Adrenal gland (tissue), 12 donors: ENCODE measurements around the gene KLF15. TPM values are rescaled to one million over a fixed set of nuclear protein-coding genes. Genes with fewer than 3 reads are reported as not detected.
A peak's percentile ranks its signal among the peaks of the same experiment; 100 is the strongest.

Experiments used
- DNase-seq, 7 donors: peaks; one replicate each; pipeline ENCODE4 v3.0.0-alpha.2; 2019 to 2020
- H3K27ac ChIP-seq, 5 donors: fragments of 200-600 bp; sonication (generic) in 4 of 5; 1 replicate in 3 of 5; 2 replicates in 2 of 5; pipeline versions ENCODE4 v1.5.1 to v1.8.0; 2016 to 2020; ENCODE audit warnings: mild to moderate bottlenecking in 1 of 5
- H3K27me3 ChIP-seq: fragments of 200-600 bp; 2 replicates; pipeline ENCODE4 v1.8.0; 2021
- H3K36me3 ChIP-seq, 2 donors: fragments of 200-600 bp; replicated peaks in 1 of 2; 1 replicate in 1 of 2; 2 replicates in 1 of 2; pipeline versions ENCODE4 v1.5.1 to v1.8.0; 2018 to 2022
- H3K4me1 ChIP-seq, 2 donors: fragments of 200-600 bp; replicated peaks in 1 of 2; 1 replicate in 1 of 2; 2 replicates in 1 of 2; pipeline versions ENCODE4 v1.5.1 to v1.8.0; 2018 to 2021
- H3K4me3 ChIP-seq, 4 donors: fragments of 200-600 bp; sonication (generic) in 3 of 4; one replicate each; pipeline ENCODE4 v1.5.1; 2016 to 2018
- H3K9me3 ChIP-seq, 3 donors: fragments of 200-600 bp; sonication (generic) in 1 of 3; replicated peaks in 1 of 3; 1 replicate in 2 of 3; 2 replicates in 1 of 3; pipeline versions ENCODE4 v1.5.1 to v1.8.0; 2016 to 2021
- CTCF ChIP-seq, 6 experiments: fragments of 450-650 bp in 4 of 6; fragments of 200-600 bp in 2 of 6; sonication (generic) in 1 of 6; IDR thresholded peaks; 1 replicate in 5 of 6; 2 replicates in 1 of 6; pipeline versions ENCODE4 v1.5.1 to v1.8.0; 2016 to 2021; ENCODE audit warnings: antibody characterized with exemption in 6 of 6, mild to moderate bottlenecking in 2 of 6, moderate library complexity in 1 of 6
- POLR2A ChIP-seq, 2 donors: fragments of 450-650 bp; IDR thresholded peaks; one replicate each; pipeline ENCODE4 v1.6.1; 2017; ENCODE audit warnings: antibody characterized with exemption in 2 of 2, mild to moderate bottlenecking in 2 of 2, moderate library complexity in 1 of 2
- WGBS, 4 donors: extraction: QIAGEN DNeasy Blood & Tissue Kit in 2 of 4; methylation state at CpG; one replicate each; pipeline versions ENCODE4 v1.1.5 to v1.1.7; 2013 to 2017; 5-methylcytosine and 5-hydroxymethylcytosine counted together
- intact Hi-C, 2 donors: fragments of 100-400 bp; cut with DNase I; formaldehyde crosslinking; loops; one replicate each; pipeline versions ENCODE4 v1.14.1 to v1.15.0; 2022 to 2023
- polyA plus RNA-seq, 3 donors: library from polyadenylated mRNA; stranded (reverse); fragments of 200-250 nt in 2 of 3; fragments of 350-450 nt in 1 of 3; fragmentation: Illumina TruSeq in 1 of 3; extraction: RNeasy Lipid Tissue Mini Kit (QIAGEN cat#74804) in 1 of 3; gene quantifications; one replicate each; pipeline ENCODE4 v1.2.3, GENCODE V29; 2013 to 2014
- total RNA-seq, 9 donors: library from RNA; depleted of rRNA in 4 of 9; stranded (reverse); fragments of >200 nt in 4 of 9; fragments of 120-200 nt in 1 of 9; fragmentation: NEBNext Ultra II Directional in 1 of 9; extraction: Animal tissue kit (Norgen Biotek cat#: 25700) in 1 of 9; gene quantifications; one replicate each; pipeline versions ENCODE4 v1.1.0 to v1.2.4, GENCODE V29; 2013 to 2023
- donor health status: healthy with polysubstance abuse.
- donor health status: Bipolar disorder and iron deficiency.
- donor health status: DM: yes; HTN: yes; CAD: no.
- donor health status: DM: no; HTN: no; CAD: no.
- donor health status: DM: no; HTN: no; CAD: no.
- donor health status: DM: yes; HTN: yes; CAD: no.

Gene KLF15
- total and polyA plus RNA-seq, 12 donors, result 2.0 to 22.4 (median 11.8) TPM

- DNase-seq, result peak in 2 of 7 donors; percentile 6 to 7
- intact Hi-C loops, result no loop called here
- H3K27ac ChIP-seq, result no peak overlapping the region
- H3K9me3 ChIP-seq, result no peaks in the 10 kb centered on the region
- no peak overlapping the region for H3K4me3 ChIP-seq
- H3K4me1 ChIP-seq, result no peaks in the 10 kb centered on the region
- H3K27me3 ChIP-seq, result no peaks in the 10 kb centered on the region
- TF ChIP-seq CTCF (IDR thresholded peaks at IDR 0.05), result no peak
- no peak for TF ChIP-seq POLR2A (IDR thresholded peaks at IDR 0.05)
- H3K36me3 ChIP-seq, result no peaks in the 10 kb centered on the region
- 70 to 84% (median 80%) methylated on average over 6 to 7 of the region's 7 CpGs for WGBS, 4 donors
Observed at GRCh38 chr3:126329927-126330725, 27.1 kb downstream of the KLF15 start.

GRCh38 chr3:126326629-126327028 is 30.6 kb downstream of the KLF15 start:
- DNase-seq, result no peak
- 76 to 87% (median 83%) methylated on average over 4 of the region's 4 CpGs for WGBS, 4 donors
- no peaks in the 10 kb centered on the region for H3K27me3 ChIP-seq
- intact Hi-C loops, result no loop called here
- H3K4me3 ChIP-seq, result no peak overlapping the region
- TF ChIP-seq CTCF (IDR thresholded peaks at IDR 0.05) (no peak), POLR2A (IDR thresholded peaks at IDR 0.05) (no peak)
- H3K9me3 ChIP-seq, result no peaks in the 10 kb centered on the region
- no peak overlapping the region for H3K27ac ChIP-seq
- H3K4me1 ChIP-seq, result no peaks in the 10 kb centered on the region
- H3K36me3 ChIP-seq, result no peaks in the 10 kb centered on the region

- no peaks in the 10 kb centered on the region for H3K4me1 ChIP-seq
- H3K36me3 ChIP-seq, result no peaks in the 10 kb centered on the region
- no peak overlapping the region for H3K4me3 ChIP-seq
- DNase-seq, result no peak
- no peak overlapping the region for H3K27ac ChIP-seq
- TF ChIP-seq POLR2A (IDR thresholded peaks at IDR 0.05) (no peak), CTCF (IDR thresholded peaks at IDR 0.05) (no peak)
- no peaks in the 10 kb centered on the region for H3K9me3 ChIP-seq
- no peaks in the 10 kb centered on the region for H3K27me3 ChIP-seq
- intact Hi-C loops, result no loop called here
- WGBS, 4 donors, result 76 to 84% (median 77%) methylated on average over 9 of the region's 9 CpGs
Observed at GRCh38 chr3:126322181-126322967, 34.8 kb downstream of the KLF15 start.

- DNase-seq, result peak in 1 of 7 donors; percentile 5
- no peaks in the 10 kb centered on the region for H3K9me3 ChIP-seq
- no peaks in the 10 kb centered on the region for H3K36me3 ChIP-seq
- H3K4me1 ChIP-seq, result no peaks in the 10 kb centered on the region
- no peaks in the 10 kb centered on the region for H3K27me3 ChIP-seq
- H3K27ac ChIP-seq, result no peak overlapping the region
- intact Hi-C loops, result no loop called here
- no peak overlapping the region for H3K4me3 ChIP-seq
- WGBS, 4 donors, result 66 to 81% (median 75%) methylated on average over 6 to 9 of the region's 9 CpGs
- TF ChIP-seq POLR2A (IDR thresholded peaks at IDR 0.05), result no peak
- no peak for TF ChIP-seq CTCF (IDR thresholded peaks at IDR 0.05)
Observed at GRCh38 chr3:126321490-126321889, 35.7 kb downstream of the KLF15 start.
